Endothelial cell (in vitro differentiated cells): ENCODE data around the gene TSPAN11. TPM values are rescaled to one million over a fixed set of nuclear protein-coding genes. Genes with fewer than 3 reads are reported as not detected.

Experiments
- DNase-seq: peaks from one replicate; pipeline ENCODE4 v3.0.0; 2021; ENCODE audit warnings: low spot score
- H3K27ac Mint-ChIP-seq: one replicate; pipeline ENCODE4 v1.8.0; 2021; ENCODE audit warnings: mixed read lengths, inconsistent platforms; ENCODE audit not compliant: unreplicated experiment
- H3K27me3 Mint-ChIP-seq: one replicate; pipeline ENCODE4 v1.8.0; 2021; ENCODE audit warnings: mild to moderate bottlenecking, moderate library complexity, mixed read lengths, inconsistent platforms; ENCODE audit not compliant: unreplicated experiment
- H3K36me3 Mint-ChIP-seq: one replicate; pipeline ENCODE4 v1.8.0; 2021; ENCODE audit warnings: mild to moderate bottlenecking, low read depth, mixed read lengths, inconsistent platforms; ENCODE audit not compliant: unreplicated experiment
- H3K4me1 Mint-ChIP-seq: one replicate; pipeline ENCODE4 v1.8.0; 2021; ENCODE audit warnings: mild to moderate bottlenecking, mixed read lengths, inconsistent platforms; ENCODE audit not compliant: unreplicated experiment
- H3K4me3 Mint-ChIP-seq: one replicate; pipeline ENCODE4 v1.8.0; 2021; ENCODE audit warnings: mild to moderate bottlenecking, mixed read lengths, inconsistent platforms; ENCODE audit not compliant: unreplicated experiment
- H3K9me3 Mint-ChIP-seq: one replicate; pipeline ENCODE4 v1.8.0; 2021; ENCODE audit warnings: mixed read lengths, inconsistent platforms; ENCODE audit not compliant: unreplicated experiment
- total RNA-seq: library from RNA; stranded (reverse); fragmentation: NEBNext Ultra II Directional; extraction: Animal tissue kit (Norgen Biotek cat#: 25700); gene quantifications from one replicate; pipeline ENCODE4 v1.2.1, GENCODE V29; 2021; ENCODE audit not compliant: unreplicated experiment
- TF ChIP-seq, protein P1 (sequence below): fragments of 200-600 bp; sonication (generic); IDR thresholded peaks from one replicate; pipeline ENCODE4 v1.5.0; 2021; ENCODE audit warnings: antibody characterized with exemption; ENCODE audit not compliant: unreplicated experiment

TSPAN11 gene
- total RNA-seq, 1 donor from 2014 or later, result 3.6 TPM

DNA sequence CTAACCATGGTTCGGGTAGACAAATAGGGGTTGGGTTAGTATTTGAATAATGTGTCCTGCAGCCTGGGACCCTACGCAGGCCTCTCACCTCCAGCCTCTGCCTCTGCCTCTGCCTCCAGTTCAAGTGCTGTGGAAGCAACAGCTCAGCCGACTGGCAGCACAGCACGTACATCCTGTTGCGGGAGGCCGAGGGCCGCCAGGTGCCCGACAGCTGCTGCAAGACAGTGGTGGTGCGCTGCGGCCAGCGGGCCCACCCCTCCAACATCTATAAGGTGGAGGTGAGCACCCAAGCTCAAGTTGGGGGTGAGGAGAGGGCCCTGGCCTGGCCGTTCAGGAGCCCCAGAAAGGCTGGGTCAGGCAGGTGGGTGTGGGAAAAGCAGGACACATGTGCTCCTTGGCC, 55.9 kb downstream of the TSPAN11 start:
- Mint-ChIP-seq H3K4me3 (no peak overlapping the region), H3K9me3 (no peaks in the 10 kb centered on the region), H3K36me3 (no peaks in the 10 kb centered on the region), H3K27me3 (peaks cover 20% of the 10 kb centered on the region), H3K27ac (no peak overlapping the region), H3K4me1 (peaks cover 20% of the 10 kb centered on the region)
- no peak for DNase-seq
- TF ChIP-seq, protein P1, sequence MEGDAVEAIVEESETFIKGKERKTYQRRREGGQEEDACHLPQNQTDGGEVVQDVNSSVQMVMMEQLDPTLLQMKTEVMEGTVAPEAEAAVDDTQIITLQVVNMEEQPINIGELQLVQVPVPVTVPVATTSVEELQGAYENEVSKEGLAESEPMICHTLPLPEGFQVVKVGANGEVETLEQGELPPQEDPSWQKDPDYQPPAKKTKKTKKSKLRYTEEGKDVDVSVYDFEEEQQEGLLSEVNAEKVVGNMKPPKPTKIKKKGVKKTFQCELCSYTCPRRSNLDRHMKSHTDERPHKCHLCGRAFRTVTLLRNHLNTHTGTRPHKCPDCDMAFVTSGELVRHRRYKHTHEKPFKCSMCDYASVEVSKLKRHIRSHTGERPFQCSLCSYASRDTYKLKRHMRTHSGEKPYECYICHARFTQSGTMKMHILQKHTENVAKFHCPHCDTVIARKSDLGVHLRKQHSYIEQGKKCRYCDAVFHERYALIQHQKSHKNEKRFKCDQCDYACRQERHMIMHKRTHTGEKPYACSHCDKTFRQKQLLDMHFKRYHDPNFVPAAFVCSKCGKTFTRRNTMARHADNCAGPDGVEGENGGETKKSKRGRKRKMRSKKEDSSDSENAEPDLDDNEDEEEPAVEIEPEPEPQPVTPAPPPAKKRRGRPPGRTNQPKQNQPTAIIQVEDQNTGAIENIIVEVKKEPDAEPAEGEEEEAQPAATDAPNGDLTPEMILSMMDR, result no peak

DNA sequence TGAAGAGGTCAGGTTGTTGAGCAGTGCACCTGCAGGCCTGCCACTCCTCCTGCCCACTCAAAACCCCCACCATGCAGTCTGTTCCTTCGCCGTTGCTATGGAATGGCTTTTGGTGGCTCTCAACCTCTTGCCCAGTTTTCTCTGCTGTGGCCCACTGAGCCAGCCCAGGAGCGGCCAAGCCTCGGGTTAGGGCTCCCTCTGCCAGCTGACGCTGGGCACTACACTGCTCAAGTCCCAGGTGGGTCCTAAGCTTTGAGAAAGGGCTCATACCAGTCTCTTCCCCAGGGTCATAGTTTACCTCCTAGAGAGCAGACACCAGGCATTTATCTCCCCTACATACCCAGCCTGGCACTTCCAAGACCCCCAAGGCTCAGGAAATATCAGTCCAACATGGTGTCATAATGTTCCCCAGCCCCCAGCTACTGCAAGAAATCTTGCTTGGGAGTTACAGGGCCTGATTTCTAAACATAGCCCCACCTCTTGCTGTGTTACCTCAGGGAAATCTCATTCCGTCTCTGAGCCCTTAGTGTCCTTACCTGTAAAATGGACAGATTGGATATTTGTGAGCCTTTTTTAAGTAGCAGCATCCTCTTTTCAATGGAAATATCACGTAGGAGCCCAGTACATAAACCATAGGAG, 59.4 kb downstream of the TSPAN11 start:
- no peak overlapping the region for H3K4me3 Mint-ChIP-seq
- H3K9me3 Mint-ChIP-seq, result no peaks in the 10 kb centered on the region
- TF ChIP-seq, protein P1, result peak; percentile 68
- peaks cover under 1% of the 10 kb centered on the region for H3K4me1 Mint-ChIP-seq
- H3K36me3 Mint-ChIP-seq, result no peaks in the 10 kb centered on the region
- no peak overlapping the region for H3K27ac Mint-ChIP-seq
- peak; percentile 79 for DNase-seq
- peaks cover 10% of the 10 kb centered on the region for H3K27me3 Mint-ChIP-seq

DNA sequence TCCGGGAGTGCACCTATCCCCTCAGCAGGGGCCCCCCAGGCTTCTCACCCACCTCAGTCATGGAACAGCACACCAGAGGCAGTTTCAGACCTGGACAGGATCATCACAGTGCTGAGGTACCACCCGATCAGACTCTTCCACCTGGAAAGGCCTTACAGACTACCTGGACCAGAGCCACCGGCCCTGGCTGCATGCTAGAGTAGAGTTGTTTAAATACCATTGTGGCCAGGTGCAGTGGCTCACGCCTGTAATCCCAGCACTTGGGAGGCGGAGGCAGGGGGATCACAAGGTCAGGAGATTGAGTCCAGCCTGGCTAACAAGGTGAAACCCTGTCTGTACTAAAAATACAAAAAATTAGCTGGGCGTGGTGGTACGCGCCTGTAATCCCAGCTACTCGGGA, 61.5 kb downstream of the TSPAN11 start:
- Mint-ChIP-seq H3K9me3 (no peaks in the 10 kb centered on the region), H3K36me3 (no peaks in the 10 kb centered on the region), H3K27ac (no peak overlapping the region)

DNA sequence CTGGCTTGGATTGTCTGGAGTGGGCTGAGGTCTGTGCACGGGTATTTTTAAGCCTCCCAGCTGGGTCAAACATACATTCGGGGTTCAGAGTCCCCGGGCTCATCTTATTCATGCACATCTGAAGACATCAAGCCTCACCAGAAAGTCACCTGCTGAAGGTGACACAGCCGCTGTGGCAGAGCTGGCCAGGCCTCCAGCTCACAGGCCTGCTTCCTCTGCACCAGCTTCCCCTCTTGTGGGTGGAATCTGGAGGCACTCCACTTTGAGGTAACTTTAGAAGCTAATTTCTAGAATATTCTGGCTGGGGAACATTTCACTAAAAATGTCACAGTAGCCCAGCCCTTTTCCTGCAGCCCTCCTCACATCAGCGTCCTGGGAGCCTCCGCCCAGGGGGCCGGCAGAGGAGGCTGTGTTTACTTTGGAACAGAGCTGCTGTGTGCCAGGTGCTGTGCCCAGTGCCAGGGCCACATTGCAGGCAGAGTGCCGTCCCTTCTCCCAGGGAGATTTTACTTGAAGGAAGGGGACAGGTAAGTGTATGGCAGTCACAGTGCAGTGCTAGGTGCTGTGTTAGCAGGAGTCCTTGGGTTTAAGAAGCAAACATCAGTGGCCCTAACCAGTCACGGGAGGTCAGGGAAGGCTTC, 62.2 kb downstream of the TSPAN11 start:
- Mint-ChIP-seq H3K4me3 (no peak overlapping the region), H3K9me3 (no peaks in the 10 kb centered on the region), H3K4me1 (peaks cover 2% of the 10 kb centered on the region), H3K27ac (no peak overlapping the region), H3K36me3 (no peaks in the 10 kb centered on the region), H3K27me3 (peaks cover 6% of the 10 kb centered on the region)
- DNase-seq, result no peak
- TF ChIP-seq, protein P1, result no peak

More for the DNA sequence above, 61.5 kb downstream of the TSPAN11 start:
- Mint-ChIP-seq H3K27me3 (peaks cover 6% of the 10 kb centered on the region), H3K4me3 (no peak overlapping the region), H3K4me1 (peaks cover 1% of the 10 kb centered on the region)
- TF ChIP-seq, protein P1, result no peak
- no peak for DNase-seq

DNA sequence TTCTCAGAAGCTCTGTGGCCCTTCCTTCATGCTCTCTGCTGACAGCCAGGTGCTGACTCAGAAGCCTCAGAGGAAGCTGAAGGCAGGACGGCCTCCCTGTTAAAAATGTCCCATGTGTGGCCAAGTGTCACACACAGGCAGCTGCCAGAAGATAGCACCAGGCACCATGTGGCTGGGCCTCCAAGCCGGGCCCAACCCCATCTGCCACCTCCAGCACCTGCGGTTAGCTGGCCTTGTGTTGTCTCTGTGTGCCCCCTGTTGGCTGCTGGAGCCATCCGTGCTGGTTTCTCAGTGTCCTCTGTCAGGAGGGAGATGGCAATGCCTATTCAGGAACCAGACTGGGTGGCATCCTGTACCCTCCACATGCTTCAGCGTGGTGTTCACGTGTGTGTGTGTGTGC, 63.2 kb downstream of the TSPAN11 start:
- no peaks in the 10 kb centered on the region for H3K9me3 Mint-ChIP-seq
- DNase-seq, result peak; percentile 44
- H3K27me3 Mint-ChIP-seq, result peaks cover 9% of the 10 kb centered on the region

More for the DNA sequence above, 63.2 kb downstream of the TSPAN11 start:
- Mint-ChIP-seq H3K4me1 (peaks cover 2% of the 10 kb centered on the region), H3K4me3 (no peak overlapping the region), H3K27ac (no peak overlapping the region), H3K36me3 (no peaks in the 10 kb centered on the region)
- TF ChIP-seq, protein P1, result no peak
